Subcutaneous abdominal adipose tissue (tissue), 5 donors: ENCODE data around the gene KCTD7.
"Not testable (repeated sequence)": the region's sequence is repeated elsewhere in the genome, so short reads cannot be mapped to it uniquely, and the experiment has no call there.

ENCODE experiments used
- H3K27ac ChIP-seq: one replicate; pipeline ENCODE4 v1.7.0; 2013; ENCODE audit warnings: low read depth, mild to moderate bottlenecking, inconsistent platforms, low read length, moderate library complexity
- H3K27me3 ChIP-seq, 5 donors: one replicate each; pipeline ENCODE4 v1.7.0; 2013; ENCODE audit warnings: low read length in 5 of 5, inconsistent platforms in 1 of 5; ENCODE audit not compliant: control insufficient read depth in 5 of 5, insufficient read depth in 4 of 5
- H3K36me3 ChIP-seq, 5 donors: one replicate each; pipeline ENCODE4 v1.7.0; 2013; ENCODE audit warnings: low read length in 5 of 5; ENCODE audit not compliant: control insufficient read depth in 5 of 5, insufficient read depth in 5 of 5
- H3K4me1 ChIP-seq, 5 donors: one replicate each; pipeline ENCODE4 v1.7.0; 2013; ENCODE audit warnings: low read length in 5 of 5, mild to moderate bottlenecking in 3 of 5, moderate library complexity in 1 of 5; ENCODE audit not compliant: control insufficient read depth in 5 of 5, insufficient read depth in 5 of 5
- H3K4me3 ChIP-seq, 5 donors: one replicate each; pipeline ENCODE4 v1.7.0; 2013; ENCODE audit warnings: low read length in 5 of 5, low read depth in 1 of 5
- H3K9ac ChIP-seq, 5 donors: one replicate each; pipeline ENCODE4 v1.7.0; 2013; ENCODE audit warnings: low read length in 5 of 5, mild to moderate bottlenecking in 4 of 5, moderate library complexity in 3 of 5
- H3K9me3 ChIP-seq, 5 donors: one replicate each; pipeline ENCODE4 v1.7.0; 2013; ENCODE audit warnings: low read length in 5 of 5; ENCODE audit not compliant: control insufficient read depth in 5 of 5
- donor health status: healthy.
- donor health status: healthy.
- donor health status: healthy.
- donor health status: healthy.
- donor health status: healthy.

KCTD7 gene

DNA sequence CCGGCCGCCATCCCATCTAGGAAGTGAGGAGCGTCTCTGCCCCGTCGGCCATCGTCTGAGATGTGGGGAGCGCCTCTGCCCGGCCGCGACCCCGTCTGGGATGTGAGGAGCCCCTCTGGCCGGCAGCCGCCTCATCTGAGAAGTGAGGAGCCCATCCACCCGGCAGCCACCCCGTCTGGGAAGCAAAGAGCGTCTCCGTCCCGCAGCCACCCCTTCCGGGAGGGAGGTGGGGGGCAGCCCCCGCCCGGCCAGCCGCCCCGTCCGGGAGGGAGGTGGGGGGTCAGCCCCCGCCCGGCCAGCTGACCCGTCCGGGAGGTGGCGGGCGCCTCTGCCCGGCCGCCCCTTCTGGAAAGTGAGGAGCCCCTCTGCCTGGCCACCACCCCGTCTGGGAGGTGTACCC is 14.1 kb upstream of the KCTD7 start:
- not testable (repeated sequence) for H3K9ac ChIP-seq

DNA sequence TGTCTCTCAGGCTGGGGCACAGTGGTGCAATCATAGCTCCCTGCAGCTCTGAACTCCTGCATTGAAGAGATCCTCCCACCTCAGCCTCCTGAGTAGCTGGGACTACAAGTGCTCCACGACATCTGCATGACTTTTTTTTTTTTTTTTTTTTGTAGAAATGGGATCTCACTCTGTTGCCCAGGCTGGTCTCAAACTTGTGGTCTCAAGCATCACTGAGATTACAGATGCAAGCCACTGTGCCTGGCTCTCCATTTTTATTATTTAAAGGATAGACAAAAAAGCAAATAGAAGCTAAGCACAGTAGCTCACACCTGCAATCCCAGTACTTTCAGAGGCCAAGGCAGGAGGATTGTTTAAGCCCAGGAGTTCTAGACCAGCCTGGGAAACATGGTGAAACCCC is 13.0 kb upstream of the KCTD7 start:
- Histone ChIP-seq H3K36me3 (no peaks in the 10 kb centered on the region), H3K4me1 (no peaks in the 10 kb centered on the region), H3K27ac (no peak overlapping the region), H3K9me3 (no peaks in the 10 kb centered on the region), H3K4me3 (no peak overlapping the region), H3K27me3 (no peaks in the 10 kb centered on the region), H3K9ac (no peak overlapping the region)

More for the DNA sequence above, 14.1 kb upstream of the KCTD7 start:
- not testable (repeated sequence) for H3K36me3 ChIP-seq, H3K27ac ChIP-seq, H3K4me3 ChIP-seq, H3K9me3 ChIP-seq, H3K27me3 ChIP-seq, H3K4me1 ChIP-seq

GRCh38 chr7:66617295-66617694 is 11.4 kb upstream of the KCTD7 start:
- H3K9ac ChIP-seq = no peak overlapping the region
- no peaks in the 10 kb centered on the region for H3K9me3 ChIP-seq
- H3K4me1 ChIP-seq = no peaks in the 10 kb centered on the region
- H3K27ac ChIP-seq = no peak overlapping the region
- no peaks in the 10 kb centered on the region for H3K27me3 ChIP-seq
- H3K36me3 ChIP-seq = no peaks in the 10 kb centered on the region
- H3K4me3 ChIP-seq = no peak overlapping the region

DNA sequence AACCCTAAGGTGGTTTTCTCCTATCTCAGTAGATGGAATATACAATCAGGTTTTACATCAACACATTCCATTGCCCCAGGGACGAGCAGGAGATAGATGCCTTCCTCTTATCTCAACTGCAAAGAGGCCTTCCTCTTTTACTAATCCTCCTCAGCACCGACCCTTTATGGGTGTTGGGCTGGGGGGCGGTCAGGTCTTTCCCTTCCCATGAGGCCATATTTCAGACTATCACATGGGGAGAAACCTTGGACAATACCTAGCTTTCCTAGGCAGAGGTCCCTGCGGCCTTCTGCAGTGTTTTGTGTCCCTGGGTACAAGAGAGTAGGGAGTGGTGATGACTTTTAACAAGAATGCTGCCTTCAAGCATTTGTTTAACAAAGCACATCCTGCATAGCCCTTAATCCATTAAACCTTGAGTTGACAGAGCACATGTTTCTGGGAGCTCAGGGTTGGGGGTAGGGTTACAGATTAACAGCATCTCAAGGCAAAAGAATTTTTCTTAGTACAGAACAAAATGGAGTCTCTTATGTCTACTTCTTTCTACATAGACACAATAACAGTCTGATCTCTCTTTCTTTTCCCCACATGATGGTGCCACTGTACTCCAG is 9.2 kb upstream of the KCTD7 start:
- not testable (repeated sequence) for H3K9me3 ChIP-seq, H3K9ac ChIP-seq, H3K4me3 ChIP-seq, H3K27ac ChIP-seq, H3K36me3 ChIP-seq, H3K27me3 ChIP-seq, H3K4me1 ChIP-seq

- Histone ChIP-seq H3K9me3 (no peaks in the 10 kb centered on the region), H3K4me3 (no peak overlapping the region), H3K36me3 (no peaks in the 10 kb centered on the region), H3K27ac (peak overlapping the region; percentile 22), H3K27me3 (no peaks in the 10 kb centered on the region), H3K4me1 (peaks cover 4 to 35% (median 27%) of the 10 kb centered on the region in 5 donors), H3K9ac (no peak overlapping the region)
Measured at GRCh38 chr7:66626331-66626934, 2.2 kb upstream of the KCTD7 start.

DNA sequence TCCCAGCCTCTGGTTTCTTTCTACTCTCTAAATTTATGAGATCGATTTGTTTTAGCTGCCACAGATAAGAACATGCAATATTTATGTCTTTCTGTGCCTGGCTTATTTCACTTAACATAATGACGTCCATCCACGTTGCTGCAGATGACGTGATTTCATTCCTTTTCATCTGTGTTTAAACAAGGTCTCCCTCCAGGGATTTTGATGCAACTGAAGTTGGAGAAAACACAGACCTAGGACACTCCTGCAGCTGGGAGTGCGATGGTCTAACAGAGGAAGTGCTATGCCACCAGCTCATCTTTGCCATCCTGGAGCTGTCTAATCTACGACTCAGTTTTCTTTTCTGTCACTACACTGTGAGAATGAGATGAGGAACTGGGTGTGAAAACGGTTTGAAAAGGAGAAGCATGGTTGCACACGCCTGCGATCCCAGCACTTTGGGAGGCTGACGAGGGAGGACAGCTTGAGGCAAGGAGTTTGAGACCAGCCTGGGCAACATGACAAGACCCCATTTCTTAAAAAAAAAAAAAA is 1.5 kb upstream of the KCTD7 start:
- peak overlapping the region; percentile 22 for H3K27ac ChIP-seq
- peak overlapping the region in 1 of 5 donors; percentile 97 for H3K4me3 ChIP-seq
- H3K9ac ChIP-seq = no peak overlapping the region

DNA sequence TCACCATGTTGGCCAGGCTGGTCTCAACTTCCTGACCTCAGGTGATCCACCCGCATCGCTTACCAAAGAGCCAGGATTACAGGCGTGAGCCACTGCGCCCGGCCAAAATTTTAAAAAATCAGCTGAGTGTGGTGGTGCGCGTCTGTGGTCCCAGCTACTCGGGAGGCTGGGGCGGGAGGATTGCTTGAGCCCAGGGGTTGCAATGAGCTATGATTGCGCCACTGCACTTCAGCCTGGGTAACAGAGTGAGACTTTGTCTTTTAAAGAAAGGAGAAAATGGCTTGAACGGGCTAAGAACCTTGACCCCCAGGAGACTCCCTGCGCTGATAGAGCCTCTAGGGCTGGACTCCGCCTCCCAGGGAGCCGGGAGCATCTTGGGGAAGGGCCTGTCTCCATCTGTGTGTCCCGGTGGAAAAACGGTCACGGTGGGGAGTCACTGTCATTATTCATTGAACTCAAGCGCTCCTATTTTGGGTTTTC is 760 bp upstream of the KCTD7 start:
- Histone ChIP-seq H3K36me3 (peaks cover 0 to under 1% (median 0%) of the 10 kb centered on the region in 5 donors), H3K9ac (peak overlapping the region; percentile 35 to 79 (median 72)), H3K27ac (peak overlapping the region; percentile 91), H3K9me3 (no peaks in the 10 kb centered on the region), H3K27me3 (no peaks in the 10 kb centered on the region), H3K4me1 (peaks cover 4 to 39% (median 27%) of the 10 kb centered on the region in 5 donors), H3K4me3 (peak overlapping the region; percentile 84 to 97 (median 94))

More for the DNA sequence above, 1.5 kb upstream of the KCTD7 start:
- H3K9me3 ChIP-seq = no peaks in the 10 kb centered on the region
- peaks cover 4 to 39% (median 27%) of the 10 kb centered on the region in 5 donors for H3K4me1 ChIP-seq
- H3K27me3 ChIP-seq = no peaks in the 10 kb centered on the region
- H3K36me3 ChIP-seq = no peaks in the 10 kb centered on the region

DNA sequence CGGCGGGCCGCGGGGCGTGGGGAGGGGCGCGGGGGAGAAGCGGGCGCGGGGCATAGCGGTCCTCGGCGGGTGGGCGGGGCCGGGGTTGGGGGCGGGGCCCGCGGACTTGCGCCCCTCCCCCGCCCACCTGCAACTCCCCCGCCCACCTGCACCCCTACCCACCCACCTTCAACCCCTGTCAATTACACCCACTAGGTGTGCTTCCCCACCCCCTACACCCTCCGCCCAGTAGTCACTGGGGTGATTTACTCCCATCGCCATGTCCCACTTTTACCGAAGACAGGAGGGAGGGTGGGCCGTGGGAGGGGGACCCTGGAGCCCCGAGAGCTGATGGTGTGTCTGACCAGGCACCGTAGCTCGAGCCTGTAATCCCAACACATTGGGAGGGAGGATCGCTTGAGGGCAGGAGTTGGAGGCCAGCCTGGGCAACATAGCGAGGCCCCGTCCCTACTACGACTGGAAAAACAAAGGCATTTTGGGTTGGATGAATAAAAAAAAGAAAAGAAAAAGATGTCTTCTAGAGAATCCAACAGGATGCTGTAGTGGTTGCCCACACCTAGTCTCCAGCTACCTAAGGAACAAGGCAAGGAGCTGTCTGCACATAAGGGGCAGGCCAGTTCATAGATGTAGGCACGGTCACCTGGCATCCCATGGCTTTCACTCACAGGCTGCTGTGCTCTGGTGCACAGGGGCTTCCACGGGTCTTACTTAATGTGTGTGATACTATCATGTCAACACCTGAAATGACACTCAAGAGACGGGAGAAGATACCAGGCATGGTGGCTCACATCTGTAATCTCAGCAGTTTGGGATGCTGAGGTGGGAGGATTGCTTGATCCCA is 761 bp downstream of the KCTD7 start:
- H3K4me3 ChIP-seq = peak overlapping the region; percentile 50 to 72 (median 69)
- H3K36me3 ChIP-seq = peaks cover 0 to 9% (median 8%) of the 10 kb centered on the region in 5 donors
- H3K4me1 ChIP-seq = peaks cover 4 to 39% (median 27%) of the 10 kb centered on the region in 5 donors
- H3K9ac ChIP-seq = peak overlapping the region in 3 of 5 donors; percentile 21 to 64 (median 39)
- H3K27ac ChIP-seq = peak overlapping the region; percentile 46
- H3K9me3 ChIP-seq = no peaks in the 10 kb centered on the region
- no peaks in the 10 kb centered on the region for H3K27me3 ChIP-seq

GRCh38 chr7:66630531-66630930 is 1.9 kb downstream of the KCTD7 start:
- H3K36me3 ChIP-seq = peaks cover 0 to 16% (median 15%) of the 10 kb centered on the region in 5 donors
- H3K27me3 ChIP-seq = no peaks in the 10 kb centered on the region
- H3K27ac ChIP-seq = no peak overlapping the region
- no peak overlapping the region for H3K4me3 ChIP-seq
- peaks cover 4 to 39% (median 27%) of the 10 kb centered on the region in 5 donors for H3K4me1 ChIP-seq
- no peaks in the 10 kb centered on the region for H3K9me3 ChIP-seq
- no peak overlapping the region for H3K9ac ChIP-seq
